HL-60 (cell line): ENCODE measurements around the gene LAMA3.

Source experiments
- DNase-seq, 2 experiments: peaks; one replicate each; pipeline ENCODE4 v3.0.0-alpha.2; 2010 to 2020; ENCODE audit warnings: low read depth in 1 of 2, low spot score in 1 of 2
- H3K27ac ChIP-seq: fragments of 250-450 bp; sonication (Bioruptor Pico); replicated peaks from 2 replicates; pipeline ENCODE4 v1.5.1; 2020; ENCODE audit warnings: mild to moderate bottlenecking, moderate library complexity
- H3K27me3 ChIP-seq: fragments of 250-450 bp; sonication (Bioruptor Pico); 2 replicates; pipeline ENCODE4 v1.5.1; 2021; ENCODE audit warnings: mild to moderate bottlenecking, moderate library complexity; ENCODE audit not compliant: insufficient read depth, poor library complexity, severe bottlenecking
- H3K4me3 ChIP-seq: replicated peaks from 2 replicates; pipeline ENCODE4 v1.5.1; 2011; ENCODE audit warnings: mild to moderate bottlenecking, control low read depth, low read length; ENCODE audit not compliant: insufficient read depth
- GABPA ChIP-seq: IDR thresholded peaks from 2 replicates; pipeline ENCODE4 v1.6.1; 2012; ENCODE audit warnings: low read depth
- POLR2AphosphoS5 ChIP-seq: IDR thresholded peaks from 2 replicates; pipeline ENCODE4 v1.6.1; 2012; ENCODE audit warnings: low read depth
- SPI1 ChIP-seq: IDR thresholded peaks from 2 replicates; pipeline ENCODE4 v1.6.1; 2012; ENCODE audit warnings: low read depth, mild to moderate bottlenecking, borderline replicate concordance
- TF ChIP-seq, protein P1 (sequence below): IDR thresholded peaks from one replicate; pipeline ENCODE4 v1.5.1; 2011; ENCODE audit warnings: low read length, control low read depth, inconsistent platforms; ENCODE audit not compliant: insufficient read depth
- TF ChIP-seq, protein P2 (sequence below): IDR thresholded peaks from 2 replicates; pipeline ENCODE4 v1.6.1; 2012; ENCODE audit warnings: low read depth; ENCODE audit not compliant: insufficient replicate concordance

Gene LAMA3

DNA sequence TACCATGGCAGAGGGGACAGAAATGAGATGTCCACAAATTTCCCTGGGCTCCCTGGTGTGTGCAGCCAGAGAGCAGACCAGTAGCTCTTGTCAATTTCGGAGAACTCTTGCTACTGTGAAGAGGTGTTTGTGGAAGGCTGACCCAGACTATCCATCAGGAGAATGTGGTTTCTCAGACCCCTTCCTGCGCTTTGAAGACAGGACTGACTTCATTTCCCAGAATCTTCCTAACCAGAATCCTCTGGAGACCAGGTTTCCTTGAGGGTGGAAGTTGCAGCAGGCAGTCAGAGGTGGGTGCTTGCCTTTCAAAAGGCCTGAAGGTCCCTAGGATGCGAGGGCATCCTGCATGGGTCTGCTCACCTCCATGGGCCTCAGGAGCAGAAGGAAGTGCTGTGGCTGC is 121.9 kb downstream of the LAMA3 start:
- TF ChIP-seq, protein P1, sequence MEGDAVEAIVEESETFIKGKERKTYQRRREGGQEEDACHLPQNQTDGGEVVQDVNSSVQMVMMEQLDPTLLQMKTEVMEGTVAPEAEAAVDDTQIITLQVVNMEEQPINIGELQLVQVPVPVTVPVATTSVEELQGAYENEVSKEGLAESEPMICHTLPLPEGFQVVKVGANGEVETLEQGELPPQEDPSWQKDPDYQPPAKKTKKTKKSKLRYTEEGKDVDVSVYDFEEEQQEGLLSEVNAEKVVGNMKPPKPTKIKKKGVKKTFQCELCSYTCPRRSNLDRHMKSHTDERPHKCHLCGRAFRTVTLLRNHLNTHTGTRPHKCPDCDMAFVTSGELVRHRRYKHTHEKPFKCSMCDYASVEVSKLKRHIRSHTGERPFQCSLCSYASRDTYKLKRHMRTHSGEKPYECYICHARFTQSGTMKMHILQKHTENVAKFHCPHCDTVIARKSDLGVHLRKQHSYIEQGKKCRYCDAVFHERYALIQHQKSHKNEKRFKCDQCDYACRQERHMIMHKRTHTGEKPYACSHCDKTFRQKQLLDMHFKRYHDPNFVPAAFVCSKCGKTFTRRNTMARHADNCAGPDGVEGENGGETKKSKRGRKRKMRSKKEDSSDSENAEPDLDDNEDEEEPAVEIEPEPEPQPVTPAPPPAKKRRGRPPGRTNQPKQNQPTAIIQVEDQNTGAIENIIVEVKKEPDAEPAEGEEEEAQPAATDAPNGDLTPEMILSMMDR = no peak
- TF ChIP-seq, protein P2, sequence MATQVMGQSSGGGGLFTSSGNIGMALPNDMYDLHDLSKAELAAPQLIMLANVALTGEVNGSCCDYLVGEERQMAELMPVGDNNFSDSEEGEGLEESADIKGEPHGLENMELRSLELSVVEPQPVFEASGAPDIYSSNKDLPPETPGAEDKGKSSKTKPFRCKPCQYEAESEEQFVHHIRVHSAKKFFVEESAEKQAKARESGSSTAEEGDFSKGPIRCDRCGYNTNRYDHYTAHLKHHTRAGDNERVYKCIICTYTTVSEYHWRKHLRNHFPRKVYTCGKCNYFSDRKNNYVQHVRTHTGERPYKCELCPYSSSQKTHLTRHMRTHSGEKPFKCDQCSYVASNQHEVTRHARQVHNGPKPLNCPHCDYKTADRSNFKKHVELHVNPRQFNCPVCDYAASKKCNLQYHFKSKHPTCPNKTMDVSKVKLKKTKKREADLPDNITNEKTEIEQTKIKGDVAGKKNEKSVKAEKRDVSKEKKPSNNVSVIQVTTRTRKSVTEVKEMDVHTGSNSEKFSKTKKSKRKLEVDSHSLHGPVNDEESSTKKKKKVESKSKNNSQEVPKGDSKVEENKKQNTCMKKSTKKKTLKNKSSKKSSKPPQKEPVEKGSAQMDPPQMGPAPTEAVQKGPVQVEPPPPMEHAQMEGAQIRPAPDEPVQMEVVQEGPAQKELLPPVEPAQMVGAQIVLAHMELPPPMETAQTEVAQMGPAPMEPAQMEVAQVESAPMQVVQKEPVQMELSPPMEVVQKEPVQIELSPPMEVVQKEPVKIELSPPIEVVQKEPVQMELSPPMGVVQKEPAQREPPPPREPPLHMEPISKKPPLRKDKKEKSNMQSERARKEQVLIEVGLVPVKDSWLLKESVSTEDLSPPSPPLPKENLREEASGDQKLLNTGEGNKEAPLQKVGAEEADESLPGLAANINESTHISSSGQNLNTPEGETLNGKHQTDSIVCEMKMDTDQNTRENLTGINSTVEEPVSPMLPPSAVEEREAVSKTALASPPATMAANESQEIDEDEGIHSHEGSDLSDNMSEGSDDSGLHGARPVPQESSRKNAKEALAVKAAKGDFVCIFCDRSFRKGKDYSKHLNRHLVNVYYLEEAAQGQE = no peak
- TF ChIP-seq GABPA (no peak), POLR2AphosphoS5 (no peak), SPI1 (no peak)
- peaks cover 6% of the 10 kb centered on the region for H3K27me3 ChIP-seq
- H3K4me3 ChIP-seq = no peak overlapping the region
- no peak overlapping the region for H3K27ac ChIP-seq
- DNase-seq = no peak

DNA sequence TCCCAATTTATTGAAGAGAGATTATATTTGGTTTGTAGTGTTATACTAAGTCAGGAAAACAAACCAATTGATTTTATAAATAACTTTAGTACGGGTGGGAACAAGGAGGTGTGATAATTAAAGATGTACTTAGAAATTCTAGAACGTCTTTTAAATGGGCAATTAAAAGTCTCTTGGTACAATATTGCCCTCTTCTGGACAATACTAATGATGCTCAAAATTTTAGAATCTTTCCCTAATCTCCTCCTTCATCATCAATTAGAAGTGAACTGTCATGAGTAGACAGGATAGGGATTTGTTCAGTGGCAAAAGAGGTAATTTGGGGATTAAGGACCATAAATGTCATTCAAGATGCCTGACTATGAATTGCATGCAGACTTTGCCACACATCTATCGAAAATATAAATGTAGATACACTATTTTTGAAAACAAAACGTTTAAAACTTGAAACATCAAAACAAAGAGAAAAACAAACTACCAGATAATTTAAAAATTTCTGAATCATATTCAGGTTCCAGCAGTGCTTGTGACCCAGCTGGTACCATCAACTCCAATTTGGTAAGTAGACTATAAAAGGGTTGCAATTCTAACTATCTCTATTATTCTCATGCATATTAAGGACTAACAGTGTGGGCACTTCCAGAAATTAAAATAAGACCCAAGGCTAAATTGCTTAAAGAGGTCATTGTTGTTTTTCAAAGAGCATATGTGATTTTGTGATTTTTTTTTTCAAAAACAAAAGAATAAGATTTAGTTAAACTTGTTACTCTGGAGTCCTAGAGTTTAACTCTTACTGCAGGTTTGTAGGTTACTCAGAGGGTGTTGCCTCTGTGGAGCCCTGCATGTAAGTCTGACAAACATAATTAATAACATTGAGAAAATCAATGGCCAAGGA is 123.5 kb downstream of the LAMA3 start:
- Histone ChIP-seq H3K27ac (no peak overlapping the region), H3K4me3 (no peak overlapping the region), H3K27me3 (peaks cover 6% of the 10 kb centered on the region)
- TF ChIP-seq, protein P1 = peak; percentile 48
- TF ChIP-seq POLR2AphosphoS5 = no peak
- TF ChIP-seq, protein P2 = no peak
- TF ChIP-seq SPI1 = no peak
- TF ChIP-seq GABPA = no peak
- DNase-seq = no peak

DNA sequence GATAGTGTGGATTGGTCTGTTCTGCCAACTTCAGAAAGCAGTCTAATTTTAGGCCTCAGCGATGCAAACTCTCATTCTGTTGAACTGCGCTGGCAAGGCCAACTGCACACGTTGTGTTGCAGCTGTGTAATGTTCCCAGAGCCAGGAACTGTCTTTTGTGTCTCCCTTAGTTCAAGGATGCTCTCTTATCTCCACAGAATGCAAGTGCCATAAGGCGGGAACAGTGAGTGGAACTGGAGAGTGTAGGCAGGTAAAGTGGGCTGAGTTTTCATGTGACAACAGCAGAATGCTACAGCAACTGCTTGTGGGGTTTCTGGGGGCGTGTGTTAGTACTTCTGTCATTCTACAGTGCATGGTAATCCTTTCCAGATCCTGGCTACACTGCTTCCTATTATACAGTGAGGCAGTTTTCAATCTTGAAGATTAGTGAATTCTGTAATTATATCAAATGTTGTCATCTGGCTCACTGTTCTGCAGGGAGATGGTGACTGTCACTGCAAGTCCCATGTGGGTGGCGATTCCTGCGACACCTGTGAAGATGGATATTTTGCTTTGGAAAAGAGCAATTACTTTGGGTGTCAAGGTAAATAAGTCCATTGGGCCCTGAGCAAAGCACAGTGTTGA is 125.8 kb downstream of the LAMA3 start:
- TF ChIP-seq GABPA = no peak
- TF ChIP-seq, protein P1 = no peak
- no peak for TF ChIP-seq POLR2AphosphoS5
- TF ChIP-seq, protein P2 = no peak
- TF ChIP-seq SPI1 = no peak
- no peak for DNase-seq
- no peak overlapping the region for H3K4me3 ChIP-seq
- no peak overlapping the region for H3K27ac ChIP-seq
- peaks cover 5% of the 10 kb centered on the region for H3K27me3 ChIP-seq
